K562 (cell line): ENCODE data around the gene UPF2. TPM values are rescaled to one million over a fixed set of nuclear protein-coding genes. Genes with fewer than 3 reads are reported as not detected.

Source experiments
- ATAC-seq: fragments of 200-7000 bp; cut with Tn5 transposase; 3 replicates; pipeline ENCODE4 v1.9.1; 2020; ENCODE audit warnings: moderate library complexity
- BruUV-seq: library from RNA; stranded (reverse); fragments of 400-500 nt; replicated peaks from 2 replicates; lab custom pipeline; 2021; lab: Mats Ljungman, UMichigan
- CTCF ChIA-PET: fragments of 300-600 bp; formaldehyde crosslinking; extraction: SDS; loops from one replicate; lab custom pipeline; 2021; ENCODE audit warnings: low intra/inter-chr PET ratio; lab: Yijun Ruan, JAX
- POLR2A ChIA-PET: fragments of 300-600, 350-650 bp; sonication (Branson Sonifier 250); formaldehyde crosslinking; extraction: SDS; loops from one replicate; lab custom pipeline; 2021; ENCODE audit warnings: antibody characterized with exemption, inconsistent platforms; lab: Yijun Ruan, JAX
- DNase-seq, 4 experiments: peaks; one replicate each; pipeline versions ENCODE4 v3.0.0 to v3.0.0-alpha.2; 2011 to 2018; ENCODE audit warnings: low spot score in 3 of 4, mixed read lengths in 3 of 4; ENCODE audit errors: extremely low read depth in 1 of 4
- FAIRE-seq: peaks from 2 replicates; lab custom pipeline; 2011; peaks lifted over from hg19 to GRCh38; lab: Jason Lieb, UNC
- H2AFZ ChIP-seq: 2 replicates; pipeline ENCODE4 v1.6.0; 2011; ENCODE audit warnings: low read depth, low read length, control low read depth, inconsistent platforms
- H3K27ac ChIP-seq: fragments of 200-600 bp; 3 replicates; pipeline ENCODE4 v1.8.0; 2011; ENCODE audit warnings: low read depth, mild to moderate bottlenecking, control low read depth, inconsistent platforms, low read length, moderate library complexity, mixed read lengths; ENCODE audit errors: extremely low read depth
- H3K27me3 ChIP-seq, 2 experiments: fragments of 300-600 bp in 1 of 2; 2 replicates in 1 of 2; 3 replicates in 1 of 2; pipeline versions ENCODE4 v1.6.0 to v1.8.0; 2011; ENCODE audit warnings: inconsistent platforms in 2 of 2, low read length in 2 of 2, mild to moderate bottlenecking in 1 of 2, mixed read lengths in 1 of 2, moderate library complexity in 1 of 2; ENCODE audit not compliant: control insufficient read depth in 2 of 2, insufficient read depth in 2 of 2
- H3K36me3 ChIP-seq: fragments of 300-600 bp; 3 replicates; pipeline ENCODE4 v1.8.0; 2011; ENCODE audit warnings: mild to moderate bottlenecking, low read length, inconsistent platforms; ENCODE audit not compliant: control insufficient read depth, insufficient read depth
- H3K4me1 ChIP-seq, 2 experiments: fragments of 200-600 bp in 1 of 2; replicated peaks in 1 of 2; 2 replicates in 1 of 2; 3 replicates in 1 of 2; pipeline versions ENCODE4 v1.5.1 to v1.8.0; 2011; ENCODE audit warnings: inconsistent platforms in 2 of 2, low read length in 2 of 2, mild to moderate bottlenecking in 1 of 2, mixed read lengths in 1 of 2, moderate library complexity in 1 of 2; ENCODE audit not compliant: control insufficient read depth in 2 of 2, insufficient read depth in 2 of 2
- H3K4me2 ChIP-seq: 2 replicates; pipeline ENCODE4 v1.6.1; 2011; ENCODE audit warnings: low read length, control low read depth, inconsistent platforms, mixed read lengths; ENCODE audit not compliant: insufficient read depth
- H3K4me3 ChIP-seq: fragments of 200-600 bp; sonication (generic), shearing (Covaris generic); 2 replicates; pipeline ENCODE4 v1.5.1; 2016; ENCODE audit warnings: control low read depth, inconsistent platforms
- H3K79me2 ChIP-seq: fragments of 200-600 bp; 3 replicates; pipeline ENCODE4 v1.8.0; 2011; ENCODE audit warnings: low read length, inconsistent platforms; ENCODE audit not compliant: control insufficient read depth, insufficient read depth
- H3K9ac ChIP-seq, 2 experiments: 2 replicates each; pipeline versions ENCODE4 v1.6.0 to v1.6.1; 2011; ENCODE audit warnings: low read depth in 2 of 2, low read length in 2 of 2, control low read depth in 1 of 2, inconsistent platforms in 1 of 2, mild to moderate bottlenecking in 1 of 2, mixed read lengths in 1 of 2; ENCODE audit not compliant: insufficient read depth in 1 of 2
- H3K9me1 ChIP-seq: one replicate; pipeline ENCODE4 v1.6.0; 2011; ENCODE audit warnings: inconsistent platforms, mild to moderate bottlenecking, low read length, moderate library complexity; ENCODE audit not compliant: control insufficient read depth, insufficient read depth
- H3K9me3 ChIP-seq: replicated peaks from 2 replicates; pipeline ENCODE4 v1.5.1; 2011; ENCODE audit warnings: low read depth, low read length, inconsistent platforms; ENCODE audit not compliant: control insufficient read depth, insufficient read depth
- H4K20me1 ChIP-seq: replicated peaks from 2 replicates; pipeline ENCODE4 v1.6.1; 2011; ENCODE audit warnings: low read length, inconsistent platforms, mixed read lengths; ENCODE audit not compliant: control insufficient read depth, insufficient read depth
- GATAD2A ChIP-seq: fragments of 450-650 bp; IDR thresholded peaks from 2 replicates; pipeline ENCODE4 v1.6.1; 2017
- KAT8 ChIP-seq: fragments of 450-650 bp; IDR thresholded peaks from 2 replicates; pipeline ENCODE4 v1.6.1; 2016; ENCODE audit warnings: low read depth, mild to moderate bottlenecking
- MLLT1 ChIP-seq, 2 experiments: fragments of 450-650 bp; IDR thresholded peaks; 2 replicates each; pipeline ENCODE4 v1.6.1; 2016
- TFAP4 ChIP-seq: sonication (generic); formaldehyde crosslinking; IDR thresholded peaks from 2 replicates; pipeline ENCODE4 v1.8.0; 2022; ENCODE audit warnings: missing genetic modification reagents, mild to moderate bottlenecking, moderate library complexity, borderline replicate concordance
- WGBS: fragments of 100-300 bp; shearing (Covaris generic); methylation state at CpG from one replicate; pipeline ENCODE4 v1.1.6; 2016; ENCODE audit warnings: low coverage, mixed read lengths; ENCODE audit not compliant: insufficient coverage; ENCODE audit errors: missing lambda C conversion rate; 5-methylcytosine and 5-hydroxymethylcytosine counted together
- in situ Hi-C: fragments of 300-500 bp; cut with MboI; formaldehyde crosslinking; loops from 4 replicates; pipeline ENCODE4 v1.15.0; 2018; ENCODE audit warnings: inconsistent platforms, mixed read lengths
- intact Hi-C: fragments of 100-400 bp; cut with micrococcal nuclease; formaldehyde crosslinking; loops from 2 replicates; pipeline ENCODE4 v1.14.2; 2022
- polyA plus RNA-seq, 8 experiments: library from polyadenylated mRNA; depleted of rRNA in 4 of 8; stranded (reverse) in 5 of 8; unstranded in 3 of 8; fragments of >200 nt; fragmentation: Nextera tagmentation in 2 of 8; fragmentation: Illumina TruSeq in 1 of 8; extraction: Ambion mirVana in 2 of 8; extraction: Trizol in 1 of 8; gene quantifications; 2 replicates each; pipeline versions ENCODE4 v1.2.1 to v1.2.3, GENCODE V29; 2011 to 2014; ENCODE audit warnings: inconsistent platforms in 1 of 8, missing spikeins in 1 of 8
- total RNA-seq, 7 experiments: library from RNA; depleted of rRNA in 6 of 7; stranded (reverse); fragments of >200 nt in 6 of 7; fragmentation: Illumina TruSeq in 2 of 7; extraction: Trizol in 2 of 7; gene quantifications; 2 replicates each; pipeline versions ENCODE4 v1.2.1 to v1.2.3, GENCODE V29; 2011 to 2021; ENCODE audit warnings: low replicate concordance in 1 of 7

The UPF2 gene
- total and polyA plus RNA-seq, 9 of the 15 experiments (the other 6 are each of a cell fraction or from before 2014, with no cell fraction given), result 13.9 to 37.7 (median 23.7) TPM

- 0 out of 4 replicates have a peak, but pooled peaks of 1 of the 2 experiments have one; percentile 4 for TF ChIP-seq MLLT1 (IDR thresholded peaks at IDR 0.05)
- TF ChIP-seq, all 486 proteins: peak for 6
Measured at GRCh38 chr10:11901454-11901832, 141.2 kb downstream of the UPF2 start (continued).

GRCh38 chr10:11901036-11901301 is 141.6 kb downstream of the UPF2 start:
- Histone ChIP-seq H3K9me3 (no peaks in the 10 kb centered on the region), H3K27ac (peak overlapping the region; percentile 70; the same call in 2 of the 3 replicates), H3K4me1 (peaks cover 33 to 44% of the 10 kb centered on the region in 2 experiments), H3K79me2 (peaks cover 33% of the 10 kb centered on the region), H3K4me2 (peak overlapping the region; percentile 77), H3K9ac (peak overlapping the region in 1 of 2 experiments; percentile 69; a peak in 2 of 4 replicates), H3K36me3 (no peaks in the 10 kb centered on the region), H3K4me3 (no peak overlapping the region), H3K27me3 (no peaks in the 10 kb centered on the region), H2AFZ (peak overlapping the region; percentile 80), H4K20me1 (no peaks in the 10 kb centered on the region), H3K9me1 (no peaks in the 10 kb centered on the region)
- POLR2A ChIA-PET, result no interaction called here
- ATAC-seq (no peak), FAIRE-seq (no peak), DNase-seq (no peak)
- 77% methylated on average over 6 of the region's 6 CpGs for WGBS
- intact Hi-C loops (no loop called here), in situ Hi-C loops (no loop called here)
- TF ChIP-seq GATAD2A (no peak), KAT8 (no peak), TFAP4 (CRISPR knock-in tag) (no peak)
- BruUV-seq, result no TSS peak
- CTCF ChIA-PET, result no interaction called here
